ENCODE data around the gene TUBB4A. TPM values are rescaled to one million over a fixed set of nuclear protein-coding genes. Genes with fewer than 3 reads are reported as not detected.

The TUBB4A gene
- total RNA-seq, 2 donors from 2014 or later, result 3.0 to 3.4 TPM

DNA sequence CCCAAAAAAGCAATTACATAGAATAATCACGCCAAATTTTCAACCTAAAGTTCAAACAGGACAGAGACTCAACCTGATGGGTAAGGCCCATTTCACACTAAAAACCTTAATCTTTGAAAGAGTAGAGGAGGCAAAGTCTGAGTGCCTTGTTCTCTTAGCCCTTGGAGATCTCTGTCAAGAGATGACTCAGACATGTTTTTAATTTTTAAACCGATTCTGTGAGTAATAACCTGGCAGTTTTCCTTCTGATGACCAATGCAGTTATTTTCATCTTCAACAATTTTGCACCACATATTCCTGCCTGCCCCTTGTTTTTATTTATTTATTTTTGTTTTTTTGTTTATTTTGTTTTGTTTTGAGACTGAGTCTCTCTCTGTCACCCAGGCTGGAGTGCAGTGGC lies 17.2 kb upstream of the TUBB4A start:
- H3K4me3 ChIP-seq, result no peak overlapping the region
- DNase-seq, result no peak
- no peak for ATAC-seq
- H3K4me1 ChIP-seq, result peaks cover 8% of the 10 kb centered on the region
- no peaks in the 10 kb centered on the region for H3K9me3 ChIP-seq
- no peaks in the 10 kb centered on the region for H3K27me3 ChIP-seq
- H3K36me3 ChIP-seq (replicated peaks in 1 of 2; ENCODE audit: insufficient read depth in 1 of 2, low read depth in 2 of 2), result no peaks in the 10 kb centered on the region
- TF ChIP-seq, protein P1, sequence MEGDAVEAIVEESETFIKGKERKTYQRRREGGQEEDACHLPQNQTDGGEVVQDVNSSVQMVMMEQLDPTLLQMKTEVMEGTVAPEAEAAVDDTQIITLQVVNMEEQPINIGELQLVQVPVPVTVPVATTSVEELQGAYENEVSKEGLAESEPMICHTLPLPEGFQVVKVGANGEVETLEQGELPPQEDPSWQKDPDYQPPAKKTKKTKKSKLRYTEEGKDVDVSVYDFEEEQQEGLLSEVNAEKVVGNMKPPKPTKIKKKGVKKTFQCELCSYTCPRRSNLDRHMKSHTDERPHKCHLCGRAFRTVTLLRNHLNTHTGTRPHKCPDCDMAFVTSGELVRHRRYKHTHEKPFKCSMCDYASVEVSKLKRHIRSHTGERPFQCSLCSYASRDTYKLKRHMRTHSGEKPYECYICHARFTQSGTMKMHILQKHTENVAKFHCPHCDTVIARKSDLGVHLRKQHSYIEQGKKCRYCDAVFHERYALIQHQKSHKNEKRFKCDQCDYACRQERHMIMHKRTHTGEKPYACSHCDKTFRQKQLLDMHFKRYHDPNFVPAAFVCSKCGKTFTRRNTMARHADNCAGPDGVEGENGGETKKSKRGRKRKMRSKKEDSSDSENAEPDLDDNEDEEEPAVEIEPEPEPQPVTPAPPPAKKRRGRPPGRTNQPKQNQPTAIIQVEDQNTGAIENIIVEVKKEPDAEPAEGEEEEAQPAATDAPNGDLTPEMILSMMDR (IDR thresholded peaks at IDR 0.05), result no peak
- TF ChIP-seq POLR2A (IDR thresholded peaks at IDR 0.05), result no peak
- intact Hi-C loops (cut with DNase I), result loop anchor here (10.0 kb wide), 1 partner anchor 226 kb away; no protein-coding TSS in a partner anchor
- no peak overlapping the region for H3K27ac ChIP-seq
- 28 to 45% methylated on average over 2 of the region's 2 CpGs for WGBS, 2 donors

DNA sequence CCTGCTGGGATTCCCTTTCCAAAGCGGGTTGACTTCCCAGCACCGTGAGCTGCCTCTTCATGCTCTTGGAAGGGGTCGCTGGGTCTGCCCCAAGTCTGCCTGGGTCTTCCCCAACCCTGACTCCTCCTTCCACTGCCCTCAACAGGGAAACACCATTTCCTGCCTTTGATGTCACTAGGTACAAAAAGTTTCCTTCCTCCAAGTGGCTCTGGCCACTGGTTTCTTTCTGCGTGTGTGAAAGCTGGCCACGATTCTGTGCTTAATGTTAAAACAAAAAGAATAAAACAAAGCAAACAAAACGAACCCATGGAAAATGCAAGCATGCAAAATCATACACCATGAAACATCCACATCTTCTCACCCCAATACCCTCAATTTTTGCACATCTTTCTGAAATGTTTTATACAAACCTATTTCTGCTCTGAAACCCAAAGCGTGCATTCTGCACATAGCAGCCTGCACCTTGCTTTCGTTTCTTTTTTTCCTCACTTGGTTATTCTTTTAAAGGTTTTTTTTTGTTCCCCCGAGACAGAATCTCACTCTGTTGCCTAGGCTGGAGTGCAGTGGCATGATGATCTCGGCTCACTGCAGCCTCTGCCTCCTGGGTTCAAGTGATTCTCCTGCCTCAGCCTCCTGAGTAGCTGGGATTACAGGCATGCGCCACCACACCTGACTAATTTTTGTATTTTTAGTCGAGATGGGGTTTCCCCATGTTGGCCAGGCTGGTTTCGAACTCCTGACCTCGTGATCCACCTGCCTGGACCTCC lies 16.2 kb upstream of the TUBB4A start:
- TF ChIP-seq, protein P1 (IDR thresholded peaks at IDR 0.05), result no peak
- no peak for TF ChIP-seq POLR2A (IDR thresholded peaks at IDR 0.05)
- no peak for ATAC-seq
- no peaks in the 10 kb centered on the region for H3K9me3 ChIP-seq
- DNase-seq, result no peak
- no peaks in the 10 kb centered on the region for H3K36me3 ChIP-seq (replicated peaks in 1 of 2; ENCODE audit: insufficient read depth in 1 of 2, low read depth in 2 of 2)
- no peak overlapping the region for H3K27ac ChIP-seq
- peaks cover 8% of the 10 kb centered on the region for H3K4me1 ChIP-seq
- WGBS, 2 donors, result 41 to 60% methylated on average over 11 to 14 of the region's 14 CpGs
- no peaks in the 10 kb centered on the region for H3K27me3 ChIP-seq
- no peak overlapping the region for H3K4me3 ChIP-seq
- intact Hi-C loops (cut with DNase I), result loop anchor here (10.0 kb wide), 1 partner anchor 226 kb away; no protein-coding TSS in a partner anchor

DNA sequence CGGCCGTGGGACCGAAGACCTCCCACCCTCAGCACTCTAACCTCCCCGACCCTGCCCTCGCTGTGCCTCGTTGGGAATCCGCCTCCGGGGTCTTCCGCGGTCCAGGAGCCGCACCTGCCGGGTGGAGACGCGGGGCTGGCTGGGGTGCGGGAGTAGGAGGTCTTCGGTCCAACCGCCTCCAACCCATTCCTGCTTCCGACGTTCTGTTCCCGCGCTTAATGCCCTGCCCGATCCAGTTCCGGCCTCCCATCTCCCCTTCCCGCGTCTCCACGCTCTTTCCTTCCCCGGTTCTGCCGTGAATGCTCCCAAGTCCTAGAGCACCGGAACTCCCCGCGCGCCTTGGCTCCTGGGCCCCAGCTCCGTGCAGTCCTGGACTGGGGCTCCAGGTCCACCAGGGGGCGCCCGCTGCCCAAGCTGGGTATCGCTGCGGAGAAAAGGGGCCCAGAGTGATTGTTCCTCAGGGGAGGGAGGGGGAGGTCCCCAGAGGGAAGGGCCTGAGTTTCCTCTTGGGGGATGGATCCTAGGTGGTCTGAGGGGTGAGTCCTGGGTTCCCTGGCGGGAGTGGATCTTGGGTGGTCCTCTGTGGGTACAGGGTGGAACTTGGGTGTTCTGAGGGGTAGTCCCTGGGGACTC lies 14.7 kb upstream of the TUBB4A start:
- TF ChIP-seq, protein P1 (IDR thresholded peaks at IDR 0.05), result peak; percentile 86 to 99 (median 95)
- TF ChIP-seq POLR2A (IDR thresholded peaks at IDR 0.05), result peak in 2 of 3 donors; percentile 11 to 46
- 0 to 1% methylated on average over 29 to 38 of the region's 38 CpGs for WGBS, 2 donors
- intact Hi-C loops (cut with DNase I), result loop anchor here (10.0 kb wide), 1 partner anchor 228 kb away; no protein-coding TSS in a partner anchor
- H3K9me3 ChIP-seq, result no peaks in the 10 kb centered on the region
- peak overlapping the region; percentile 73 to 86 (median 83) for H3K27ac ChIP-seq
- H3K4me1 ChIP-seq, result peaks cover 8% of the 10 kb centered on the region
- peak overlapping the region; percentile 29 to 46 for H3K4me3 ChIP-seq
- peak; percentile 77 for ATAC-seq
- no peaks in the 10 kb centered on the region for H3K27me3 ChIP-seq
- no peaks in the 10 kb centered on the region for H3K36me3 ChIP-seq (replicated peaks in 1 of 2; ENCODE audit: insufficient read depth in 1 of 2, low read depth in 2 of 2)
- DNase-seq, result peak; percentile 89 to 93 (median 92)

DNA sequence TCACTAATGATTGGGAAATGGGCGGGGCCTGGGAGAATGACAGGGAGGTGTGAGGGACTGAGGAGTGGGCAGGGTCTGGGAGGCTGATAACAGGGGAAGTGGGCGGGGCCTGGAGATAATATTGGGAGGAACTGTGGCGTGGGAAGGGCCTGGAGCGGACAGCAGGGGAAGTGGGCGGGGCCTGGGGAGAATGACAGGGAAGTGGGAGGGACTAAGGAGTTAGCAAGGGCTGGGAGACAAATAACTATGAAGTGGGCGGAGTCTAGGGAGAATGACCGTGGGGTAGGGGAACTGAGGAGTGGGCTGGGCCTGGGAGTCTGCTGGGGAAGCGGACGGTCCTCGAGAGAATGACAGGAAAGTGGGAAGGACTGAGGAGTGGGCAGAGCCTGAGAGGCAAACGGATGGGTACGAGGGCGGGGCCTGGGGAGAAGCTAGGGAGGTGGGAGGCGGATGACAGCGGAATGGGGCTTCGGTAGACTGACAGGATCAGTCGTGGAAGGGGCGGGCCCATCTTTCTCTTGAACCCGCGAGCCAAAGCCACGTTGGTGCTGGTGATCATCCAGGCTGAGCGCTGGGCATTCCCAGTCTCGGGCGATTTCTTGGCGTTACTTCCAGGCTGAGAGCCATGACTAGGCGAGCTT lies 14.0 kb upstream of the TUBB4A start:
- H3K4me3 ChIP-seq, result peak overlapping the region; percentile 29 to 46
- 1% methylated on average over 19 to 25 of the region's 26 CpGs for WGBS, 2 donors
- H3K36me3 ChIP-seq (replicated peaks in 1 of 2; ENCODE audit: insufficient read depth in 1 of 2, low read depth in 2 of 2), result no peaks in the 10 kb centered on the region
- H3K27me3 ChIP-seq, result no peaks in the 10 kb centered on the region
- H3K9me3 ChIP-seq, result no peaks in the 10 kb centered on the region
- TF ChIP-seq POLR2A (IDR thresholded peaks at IDR 0.05), result peak in 1 of 3 donors; percentile 53
- TF ChIP-seq, protein P1 (IDR thresholded peaks at IDR 0.05), result no peak
- peak; percentile 99 to 100 (median 99) for DNase-seq
- intact Hi-C loops (cut with DNase I), result loop anchor here (10.0 kb wide), 1 partner anchor 229 kb away; no protein-coding TSS in a partner anchor
- peaks cover 8% of the 10 kb centered on the region for H3K4me1 ChIP-seq
- ATAC-seq, result peak; percentile 92
- peak overlapping the region; percentile 73 to 86 (median 83) for H3K27ac ChIP-seq
